Body of pancreas (tissue), 4 donors: Measurements from ENCODE around the gene CHCHD2.

ENCODE experiments used
- POLR2A ChIP-seq, 3 donors: fragments of 450-650 bp; IDR thresholded peaks; one replicate each; pipeline ENCODE4 v1.6.1; 2016; ENCODE audit warnings: antibody characterized with exemption in 3 of 3, mild to moderate bottlenecking in 2 of 3
- TF ChIP-seq, protein P1 (sequence below), 7 experiments: fragments of 450-650 bp in 4 of 7; fragments of 200-600 bp in 3 of 7; sonication (generic) in 3 of 7; IDR thresholded peaks; one replicate each; pipeline ENCODE4 v1.5.1; 2016 to 2019; ENCODE audit warnings: antibody characterized with exemption in 7 of 7

DNA sequence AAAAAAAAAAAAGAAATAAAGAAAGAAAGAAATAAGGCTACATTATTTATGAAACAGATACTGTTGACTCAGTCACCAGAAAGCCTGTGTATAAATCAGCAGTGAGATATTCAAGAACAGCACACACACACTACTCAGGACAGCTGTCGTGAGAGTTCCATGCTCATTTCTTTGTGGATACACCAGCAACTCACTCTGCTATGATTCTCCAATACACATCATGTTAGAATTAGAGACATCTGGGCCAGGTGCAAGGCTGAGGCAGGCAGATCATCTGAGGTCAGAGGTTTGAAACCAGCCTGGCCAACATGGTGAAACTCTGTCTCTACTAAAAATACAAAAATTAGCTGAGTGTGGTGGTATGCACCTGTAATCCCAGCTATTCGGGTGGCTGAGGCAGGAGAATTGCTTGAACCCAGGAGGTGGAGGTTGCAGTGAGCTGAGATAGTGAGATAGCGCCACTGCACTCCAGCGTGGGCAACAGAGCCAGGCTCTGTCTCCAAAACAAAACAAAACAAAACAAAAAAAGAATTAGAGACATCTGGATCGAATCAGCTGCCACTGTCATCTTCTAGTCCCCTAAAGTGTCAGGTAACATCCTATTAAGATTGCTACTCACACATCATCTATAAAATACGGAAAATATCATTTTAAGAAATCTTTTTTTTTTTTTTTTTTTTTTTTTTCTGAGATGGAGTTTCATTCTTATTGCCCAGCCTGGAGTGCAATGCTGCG, 21.1 kb upstream of the CHCHD2 start:
- TF ChIP-seq, protein P1, sequence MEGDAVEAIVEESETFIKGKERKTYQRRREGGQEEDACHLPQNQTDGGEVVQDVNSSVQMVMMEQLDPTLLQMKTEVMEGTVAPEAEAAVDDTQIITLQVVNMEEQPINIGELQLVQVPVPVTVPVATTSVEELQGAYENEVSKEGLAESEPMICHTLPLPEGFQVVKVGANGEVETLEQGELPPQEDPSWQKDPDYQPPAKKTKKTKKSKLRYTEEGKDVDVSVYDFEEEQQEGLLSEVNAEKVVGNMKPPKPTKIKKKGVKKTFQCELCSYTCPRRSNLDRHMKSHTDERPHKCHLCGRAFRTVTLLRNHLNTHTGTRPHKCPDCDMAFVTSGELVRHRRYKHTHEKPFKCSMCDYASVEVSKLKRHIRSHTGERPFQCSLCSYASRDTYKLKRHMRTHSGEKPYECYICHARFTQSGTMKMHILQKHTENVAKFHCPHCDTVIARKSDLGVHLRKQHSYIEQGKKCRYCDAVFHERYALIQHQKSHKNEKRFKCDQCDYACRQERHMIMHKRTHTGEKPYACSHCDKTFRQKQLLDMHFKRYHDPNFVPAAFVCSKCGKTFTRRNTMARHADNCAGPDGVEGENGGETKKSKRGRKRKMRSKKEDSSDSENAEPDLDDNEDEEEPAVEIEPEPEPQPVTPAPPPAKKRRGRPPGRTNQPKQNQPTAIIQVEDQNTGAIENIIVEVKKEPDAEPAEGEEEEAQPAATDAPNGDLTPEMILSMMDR (IDR thresholded peaks at IDR 0.05) = no peak
- no peak for TF ChIP-seq POLR2A (IDR thresholded peaks at IDR 0.05)
